NCI-H82 treated with DMSO at 0.1 percent for 48 hours (cell line): ENCODE data around the gene FANCC.

Source experiments
- DNase-seq: peaks from one replicate; lab custom pipeline; 2025; ENCODE audit not compliant: unreplicated experiment; lab: John Stamatoyannopoulos, UW

FANCC gene

DNA sequence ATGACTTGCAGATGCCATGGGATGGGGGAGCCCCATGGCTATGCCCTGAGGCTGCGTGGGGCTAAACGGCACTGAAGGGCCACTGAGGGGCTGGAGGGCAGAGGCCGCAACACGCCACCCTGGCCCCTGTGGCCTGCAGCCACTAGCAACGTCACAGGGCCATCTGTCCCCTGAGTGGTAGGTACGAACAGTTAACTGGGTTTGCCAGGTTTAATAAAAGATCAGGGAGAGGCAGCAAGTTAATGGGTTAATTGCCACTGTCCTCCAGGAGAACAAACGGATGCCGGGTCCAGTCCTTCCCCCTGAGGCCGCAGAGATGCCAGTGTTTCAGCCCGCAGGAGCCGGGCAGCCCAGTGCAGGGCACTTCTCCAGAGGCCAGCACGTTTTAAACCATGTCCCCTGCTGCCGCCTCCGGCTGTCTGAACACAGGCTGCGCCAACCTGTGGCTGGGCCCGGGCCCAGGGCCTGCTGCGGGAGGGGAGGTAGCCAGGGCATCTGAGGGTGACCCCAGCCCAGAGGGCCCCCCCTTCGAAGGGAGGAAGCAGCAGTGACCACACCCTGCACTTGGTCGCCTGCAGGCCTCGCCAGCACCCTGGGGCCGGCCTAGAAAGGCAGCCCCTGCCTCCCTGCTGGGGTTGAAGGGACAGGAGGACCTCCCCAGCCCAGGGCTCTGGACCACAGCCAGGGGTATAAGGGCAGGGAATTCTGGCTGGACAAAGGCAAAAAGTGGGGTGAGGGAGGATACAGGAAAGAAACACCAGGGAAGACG lies 227.3 kb downstream of the FANCC start:
- no peak for DNase-seq

DNA sequence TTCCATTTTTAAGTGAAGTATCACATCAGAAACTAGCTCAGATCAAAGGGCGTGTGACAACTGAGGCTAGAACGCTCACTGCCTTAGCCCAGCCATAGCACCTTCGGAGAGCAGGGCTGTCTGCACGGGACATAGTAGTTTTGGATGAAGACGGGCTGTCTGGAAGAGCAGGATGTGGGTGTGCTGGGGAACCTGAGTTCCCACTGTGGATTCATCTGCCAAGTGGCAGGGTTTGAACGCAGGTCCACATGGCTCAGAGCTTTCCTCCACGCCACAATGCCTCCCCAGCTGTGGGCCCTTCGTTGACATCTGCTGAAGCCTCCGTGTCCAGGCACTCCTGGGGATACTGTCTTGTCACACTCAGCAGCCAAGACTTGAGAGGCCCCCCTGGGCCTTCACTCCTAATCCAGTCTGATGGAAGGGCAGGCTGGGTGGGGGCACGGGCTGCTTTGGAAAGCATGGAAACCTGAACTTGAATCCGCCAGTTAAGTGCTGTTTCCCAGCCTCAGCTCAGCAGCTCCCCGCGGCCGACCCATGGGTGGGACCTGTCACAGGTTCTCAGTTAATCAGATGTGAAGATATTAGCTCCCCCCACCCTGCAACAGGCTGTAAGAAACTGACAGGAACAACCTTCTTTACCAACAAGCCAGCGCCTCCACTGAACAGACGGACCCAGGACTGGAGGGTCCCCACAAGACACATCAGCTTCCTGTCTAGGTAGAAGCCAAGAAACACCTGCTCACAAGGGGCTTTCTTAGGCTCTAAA lies 228.1 kb downstream of the FANCC start:
- no peak for DNase-seq

DNA sequence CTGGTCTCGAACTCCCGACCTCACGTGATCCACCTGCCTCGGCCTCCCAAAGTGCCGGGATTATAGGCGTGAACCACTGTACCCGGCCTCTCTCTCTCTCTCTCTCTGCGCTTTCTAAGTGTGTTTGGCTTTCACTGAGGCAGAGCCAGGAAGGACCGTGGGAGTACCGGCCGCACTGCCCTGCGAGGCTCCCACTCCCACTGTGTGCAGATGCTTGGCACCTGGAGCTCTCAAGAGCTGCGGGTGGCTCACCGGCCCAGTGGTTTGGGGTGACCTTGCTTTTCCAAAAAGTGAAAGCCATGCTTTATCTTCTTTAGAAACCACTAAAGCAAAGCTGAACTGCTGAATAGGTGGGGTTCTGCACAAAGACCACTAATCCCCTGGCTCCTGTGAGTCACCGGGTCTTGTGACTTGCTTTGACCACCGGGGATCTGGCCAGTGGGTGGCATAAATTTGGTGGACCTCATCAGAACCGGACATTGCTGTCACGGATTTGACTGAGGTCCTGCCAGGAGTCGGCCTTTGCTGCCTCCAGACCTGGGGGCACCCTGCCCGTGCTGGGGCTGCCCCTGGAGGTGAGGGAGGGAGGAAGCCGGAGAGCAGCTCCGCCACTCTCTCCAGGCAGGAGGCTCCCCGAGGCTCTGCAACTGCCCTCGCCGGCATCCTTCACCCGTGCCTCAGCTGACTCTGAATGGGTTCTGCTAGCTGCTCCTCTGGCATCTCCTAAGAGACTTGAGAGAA lies 228.9 kb downstream of the FANCC start:
- no peak for DNase-seq

DNA sequence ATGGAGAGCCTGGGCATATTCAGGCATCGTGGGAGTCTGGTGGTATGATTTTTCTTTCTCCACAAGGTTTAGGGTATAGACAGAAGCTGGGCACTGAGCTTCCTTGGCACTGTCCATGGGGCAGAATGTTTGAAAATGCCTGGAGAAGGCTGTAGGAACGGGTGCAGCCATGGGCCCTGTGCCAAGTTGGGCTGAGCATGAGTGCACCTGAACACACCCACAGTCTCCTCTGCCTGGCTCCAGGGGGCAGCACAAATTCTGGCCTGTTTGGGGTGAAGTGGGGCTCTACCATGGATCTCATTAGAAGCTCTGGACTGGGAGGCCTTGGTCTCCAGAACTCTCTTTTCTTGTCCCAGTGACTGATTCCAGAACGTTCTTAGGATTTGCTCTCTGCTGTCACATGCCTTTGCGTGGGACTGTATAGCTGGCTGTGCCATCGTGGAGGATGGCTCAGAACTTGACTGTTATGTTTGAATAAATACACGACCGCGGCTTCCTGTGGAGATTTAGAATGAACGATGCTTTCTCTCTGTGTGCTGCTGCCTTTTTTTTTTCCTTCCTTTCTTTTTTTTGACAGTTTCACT lies 229.8 kb downstream of the FANCC start:
- no peak for DNase-seq

DNA sequence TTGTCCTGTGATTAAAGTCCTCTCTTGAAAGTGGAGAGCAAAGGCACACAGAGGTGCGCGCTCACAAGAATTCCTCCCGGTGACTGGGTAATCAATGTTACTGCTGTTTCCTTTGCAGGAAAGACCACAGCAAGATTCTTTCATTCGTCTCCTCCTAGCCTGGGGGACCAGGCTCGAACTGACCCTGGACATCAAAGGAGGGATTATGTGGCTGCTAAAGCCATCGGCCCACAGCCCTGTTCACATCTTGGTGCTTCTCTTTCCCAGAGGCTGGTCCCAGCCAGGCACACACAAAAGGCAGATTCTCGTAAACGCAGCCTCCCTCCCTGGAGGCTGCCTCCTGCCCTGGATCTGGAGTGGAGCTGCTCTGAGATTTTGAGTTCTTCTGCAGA lies 230.9 kb downstream of the FANCC start:
- no peak for DNase-seq

DNA sequence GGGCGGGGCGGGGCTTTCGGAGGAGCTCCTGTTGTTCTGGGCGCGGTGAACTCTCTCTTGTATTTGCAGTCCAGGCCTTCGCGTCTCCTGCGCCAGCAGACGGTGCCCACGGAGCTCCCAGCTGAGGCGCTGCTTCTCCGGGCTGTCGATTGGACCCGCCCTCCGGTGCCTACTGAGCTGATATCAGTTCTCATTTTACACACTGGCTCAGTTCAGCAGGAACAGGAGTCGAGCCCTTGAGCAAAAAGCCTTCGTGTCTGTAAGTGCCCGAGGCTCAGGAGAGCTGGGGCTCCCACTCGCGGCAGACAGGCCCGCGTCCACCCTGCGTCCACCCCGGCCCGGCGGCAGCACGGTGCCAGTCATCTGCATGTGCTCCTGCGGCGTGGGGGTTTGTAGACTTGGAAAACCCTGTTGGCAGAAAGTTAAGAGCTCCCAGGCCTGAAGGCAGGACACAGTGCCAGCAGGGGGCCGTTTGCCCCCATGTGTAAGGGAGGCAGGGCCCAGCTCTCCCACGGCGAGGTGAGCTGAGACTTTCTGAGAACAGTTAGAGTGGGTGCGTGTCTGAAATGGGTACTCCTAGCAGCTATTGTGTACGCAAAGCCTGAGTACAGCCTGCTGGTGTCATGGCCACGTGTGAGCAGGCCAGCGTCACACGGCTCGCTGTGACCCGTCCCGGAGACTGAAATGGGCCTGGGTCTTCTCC lies 231.5 kb downstream of the FANCC start:
- no peak for DNase-seq

DNA sequence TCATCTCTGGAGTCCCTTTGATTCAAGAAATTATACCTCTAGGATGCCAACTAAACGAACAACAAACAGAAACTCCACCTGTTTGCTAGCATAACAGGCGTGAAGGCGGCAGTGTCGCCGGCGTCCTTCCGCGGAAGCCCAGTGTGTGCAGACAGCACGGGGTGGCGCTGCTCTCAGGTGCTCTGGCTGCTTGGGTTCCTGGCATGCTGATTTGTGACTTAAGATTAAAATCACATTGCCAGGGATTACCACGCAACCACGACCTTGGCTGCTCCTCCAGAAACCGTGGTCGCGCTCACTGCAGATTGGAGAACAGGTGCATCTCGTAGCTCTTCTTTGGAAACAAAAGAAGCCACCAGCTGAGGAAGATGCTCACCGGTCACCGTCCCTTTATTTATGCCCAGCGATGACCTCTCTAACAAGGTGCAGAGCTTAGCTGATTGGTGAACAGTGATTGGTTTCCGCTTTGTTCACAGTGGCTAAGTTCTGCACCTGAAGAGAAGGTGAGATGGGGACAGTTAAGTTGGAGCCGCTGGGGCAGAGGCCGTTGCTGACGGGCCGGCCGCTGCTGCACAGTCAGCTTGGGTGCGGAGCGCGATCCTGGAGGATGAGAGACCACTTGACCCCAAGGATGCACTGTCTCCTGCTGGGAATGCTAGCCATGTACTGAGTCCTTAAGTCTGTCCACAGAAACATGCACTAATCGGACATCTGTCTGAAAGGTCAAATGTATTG lies 232.3 kb downstream of the FANCC start:
- DNase-seq: no peak

DNA sequence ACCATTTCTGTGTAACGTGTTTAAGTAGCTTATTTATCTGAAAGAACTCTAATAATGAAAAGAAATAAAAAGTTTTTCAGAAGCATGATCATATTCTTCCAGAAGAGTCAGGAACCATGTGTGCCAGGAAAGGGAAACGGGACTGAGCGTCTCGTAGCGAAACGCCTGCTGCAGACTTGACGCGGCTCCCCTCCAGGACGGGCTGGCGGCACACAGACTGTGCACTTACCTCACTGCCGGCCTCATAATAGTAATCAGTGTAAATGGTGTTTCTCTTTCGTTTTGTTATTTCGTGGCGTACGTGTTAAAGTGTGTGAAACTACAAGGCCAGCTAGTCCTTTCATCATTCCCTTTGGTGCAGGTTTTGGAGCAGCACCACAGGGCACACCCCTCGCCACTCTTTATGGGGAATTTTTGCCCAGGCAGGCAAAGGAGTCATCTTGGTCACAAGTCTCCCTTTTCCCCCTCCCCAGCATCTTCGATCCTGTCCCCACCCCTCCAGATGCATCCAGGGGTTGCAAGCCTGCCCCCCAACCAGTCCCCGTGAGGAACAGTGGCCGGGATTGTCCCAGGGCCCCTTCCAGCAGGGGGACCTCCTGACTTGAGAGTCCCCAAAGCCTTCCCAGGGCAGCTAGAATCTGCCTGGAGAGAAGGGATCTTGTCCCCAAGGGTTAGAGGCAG lies 233.1 kb downstream of the FANCC start:
- DNase-seq: no peak

DNA sequence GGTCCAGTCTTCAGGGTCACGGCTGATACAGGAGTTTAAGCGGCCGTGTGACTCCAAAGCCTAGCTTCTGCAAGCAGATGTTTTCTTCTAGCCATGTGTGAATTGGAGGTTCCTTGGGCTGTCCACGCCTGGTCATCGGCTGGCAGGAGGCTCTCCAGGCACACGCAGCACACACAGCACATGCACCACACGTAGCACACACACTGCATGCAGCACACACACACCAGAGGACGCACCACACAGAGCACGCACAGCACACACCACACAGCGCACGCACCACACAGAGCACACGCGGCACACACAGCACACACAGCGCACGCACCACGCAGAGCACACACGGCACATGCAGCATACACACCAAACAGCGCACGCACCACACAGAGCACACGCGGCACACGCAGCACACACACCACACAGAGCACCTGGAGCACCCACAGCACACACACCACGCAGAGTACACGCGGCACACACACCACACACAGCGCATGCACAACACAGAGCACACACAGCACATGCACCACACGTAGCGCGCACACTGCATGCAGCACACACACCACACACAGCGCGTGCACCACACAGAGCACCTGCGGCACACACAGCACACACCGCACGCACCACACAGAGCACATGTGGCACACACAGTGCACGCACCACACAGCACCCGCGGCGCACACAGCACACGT lies 234.3 kb downstream of the FANCC start:
- DNase-seq: no peak

DNA sequence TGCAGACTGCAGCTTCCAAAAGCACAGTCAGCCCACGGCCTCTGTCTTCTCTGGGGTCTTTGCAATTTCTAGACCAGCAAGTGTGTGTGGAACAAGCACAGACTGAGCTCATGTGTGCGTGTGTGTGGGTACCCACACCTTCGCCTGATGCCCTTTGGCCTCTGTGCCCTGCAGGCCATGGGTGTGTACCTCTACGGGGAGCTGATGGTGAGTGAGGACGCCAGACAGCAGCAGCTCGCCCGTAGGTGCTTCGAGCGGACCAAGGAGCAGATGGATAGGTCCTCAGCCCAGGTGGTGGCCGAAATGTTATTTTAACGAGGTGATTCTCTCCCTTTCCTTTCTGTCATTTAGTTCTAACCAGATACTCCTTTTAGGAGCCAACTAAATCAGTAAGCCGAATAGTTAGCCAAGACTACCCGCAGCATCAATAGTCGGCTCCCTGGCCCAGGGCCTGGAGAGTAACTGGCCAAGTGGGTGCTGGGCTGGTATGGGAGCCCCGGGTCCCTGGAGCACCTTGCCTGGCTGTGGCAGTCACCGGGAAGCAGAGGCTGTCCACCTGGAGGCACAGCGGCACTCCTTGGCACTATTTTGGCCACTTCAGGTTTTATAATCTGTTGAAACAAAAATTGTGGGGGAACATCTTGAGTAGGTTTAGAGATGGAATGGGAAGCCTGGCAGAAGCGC lies 235.0 kb downstream of the FANCC start:
- DNase-seq: no peak

DNA sequence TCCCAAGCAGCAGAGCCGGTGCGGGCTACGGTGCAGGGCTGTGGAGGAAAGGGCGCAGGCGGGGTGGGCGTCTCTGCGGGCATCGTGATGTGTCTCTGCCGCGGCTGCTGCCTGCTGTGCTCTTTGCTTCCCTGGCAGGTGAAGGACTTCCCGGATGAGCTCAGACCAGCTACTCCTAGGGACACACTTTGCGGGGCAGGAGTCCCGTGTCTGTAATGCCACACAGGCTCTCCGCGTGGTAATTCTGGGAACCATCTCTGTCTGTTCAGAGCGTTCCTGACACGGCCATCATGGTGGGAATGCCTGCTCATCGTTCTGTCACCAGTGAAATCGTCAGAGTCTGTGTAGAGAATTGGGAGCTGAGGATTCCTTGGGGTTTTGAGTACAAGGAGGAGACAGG lies 235.5 kb downstream of the FANCC start:
- no peak for DNase-seq

DNA sequence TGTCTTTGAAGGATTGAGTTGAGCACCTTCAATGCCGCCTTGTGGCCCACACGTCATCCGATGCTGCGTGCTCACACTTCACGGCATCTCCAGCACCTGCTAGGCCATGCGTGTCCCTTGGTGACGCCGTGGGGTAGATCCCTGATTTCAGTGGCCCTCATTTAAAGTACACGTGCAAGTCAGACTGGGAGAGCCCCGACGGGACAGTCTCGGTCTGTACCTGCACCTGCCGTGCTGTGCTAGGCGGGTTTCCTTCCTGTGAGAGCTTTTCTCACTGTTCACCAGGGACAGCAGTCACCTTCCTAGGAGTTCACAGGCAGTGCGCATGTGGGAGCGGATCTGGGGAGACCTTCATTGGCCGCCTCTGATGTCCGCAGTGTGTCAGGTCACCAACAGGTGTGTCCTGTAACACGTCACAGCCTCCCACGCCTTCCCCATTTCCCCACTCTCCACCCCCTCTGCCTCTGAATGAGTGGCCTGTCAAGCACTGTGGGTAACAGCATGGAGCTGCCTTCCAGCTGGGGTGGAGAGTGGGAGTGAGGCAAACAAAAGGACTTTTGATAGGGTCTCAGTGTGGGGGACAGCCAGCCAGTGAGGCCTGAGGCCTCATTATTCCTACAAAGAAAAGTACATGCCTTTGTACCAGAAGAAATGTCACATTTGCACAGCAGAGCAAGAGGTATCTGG lies 236.4 kb downstream of the FANCC start:
- no peak for DNase-seq

DNA sequence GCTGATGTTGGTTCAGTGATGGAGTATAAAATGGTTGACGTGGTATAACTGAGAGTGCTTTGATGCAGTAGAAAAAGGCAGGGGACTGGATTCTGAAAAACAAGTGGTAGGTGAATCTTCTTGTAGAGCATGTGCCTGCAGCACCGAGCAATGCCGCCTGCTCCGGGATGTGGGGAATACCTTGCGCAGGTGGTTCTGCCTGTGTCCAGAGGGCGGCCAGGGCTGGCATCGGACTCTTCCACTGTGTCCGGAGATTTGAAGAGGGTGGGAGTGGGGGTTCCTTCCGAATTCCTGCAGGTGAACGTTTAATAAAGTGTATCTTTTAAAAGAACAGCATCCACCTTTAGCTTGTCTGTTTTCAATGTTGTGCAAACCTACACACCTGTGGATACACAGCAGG lies 238.0 kb downstream of the FANCC start:
- no peak for DNase-seq

DNA sequence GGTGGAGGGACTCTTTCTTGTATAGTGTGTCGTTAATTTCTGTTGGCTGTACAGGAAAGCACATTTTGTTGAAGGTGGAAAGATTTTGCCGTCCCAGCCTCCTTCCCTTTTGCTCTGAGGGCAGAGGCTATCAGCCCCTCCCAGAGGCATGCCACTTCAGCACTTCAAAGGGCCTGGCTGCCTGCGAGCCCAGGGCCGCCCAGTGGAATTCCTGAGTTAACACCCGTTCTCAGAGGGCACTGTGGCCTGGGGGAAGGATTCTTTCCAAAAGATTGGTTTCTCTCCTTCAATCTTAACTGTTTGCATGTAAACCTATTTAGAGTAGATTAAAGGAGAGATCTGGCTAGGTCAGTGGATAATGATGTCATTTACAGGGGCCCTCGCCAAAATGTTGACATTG lies 238.6 kb downstream of the FANCC start:
- DNase-seq: no peak

DNA sequence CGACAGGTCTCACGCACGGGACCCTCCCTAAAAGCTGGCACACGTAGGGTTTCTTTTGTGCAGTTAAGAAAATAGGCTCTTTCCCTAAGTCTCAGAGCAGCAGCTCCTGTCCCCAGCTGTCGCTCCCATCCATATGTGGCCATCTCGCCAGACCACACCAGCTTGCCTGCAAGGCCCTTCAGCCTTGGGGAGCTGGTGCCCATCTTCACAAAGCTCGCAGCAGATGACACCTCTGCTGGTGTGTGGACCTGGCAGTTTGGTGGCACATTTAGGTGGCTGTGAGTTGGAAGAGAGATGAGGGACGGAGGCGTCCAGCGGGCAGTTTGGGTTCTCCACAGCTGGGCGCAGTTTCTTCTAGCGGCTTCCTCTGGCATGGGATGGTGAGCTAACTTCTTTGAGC lies 239.0 kb downstream of the FANCC start:
- no peak for DNase-seq

DNA sequence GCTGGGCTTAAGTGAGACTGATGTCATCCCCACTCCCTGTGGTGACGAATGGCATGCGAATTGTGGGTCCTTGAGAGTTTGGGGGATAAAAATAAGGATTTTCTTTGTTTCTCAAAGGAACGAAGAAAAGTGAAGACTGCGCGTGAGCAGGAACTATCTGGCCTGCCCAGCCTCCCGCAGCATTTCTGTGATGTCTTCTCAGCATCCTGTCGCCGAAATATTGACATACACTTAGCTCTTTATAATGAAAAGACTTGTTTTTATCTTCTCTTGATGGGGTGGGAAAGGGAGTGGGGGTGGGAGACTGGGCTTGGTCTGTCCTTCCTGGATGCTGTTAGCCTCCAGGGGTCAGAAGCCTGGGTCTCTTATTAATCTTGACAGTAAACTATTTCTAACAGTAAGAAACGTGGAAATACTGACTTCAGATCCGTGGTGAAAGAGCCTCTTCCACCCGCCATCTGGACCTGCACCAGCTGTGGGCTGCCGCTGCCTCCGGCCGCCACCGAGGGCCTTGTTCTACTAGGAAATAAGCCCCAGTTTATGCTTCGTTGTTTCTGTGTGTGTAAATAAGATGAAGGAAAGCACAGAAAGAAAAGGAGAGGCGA lies 239.6 kb downstream of the FANCC start:
- DNase-seq: no peak

DNA sequence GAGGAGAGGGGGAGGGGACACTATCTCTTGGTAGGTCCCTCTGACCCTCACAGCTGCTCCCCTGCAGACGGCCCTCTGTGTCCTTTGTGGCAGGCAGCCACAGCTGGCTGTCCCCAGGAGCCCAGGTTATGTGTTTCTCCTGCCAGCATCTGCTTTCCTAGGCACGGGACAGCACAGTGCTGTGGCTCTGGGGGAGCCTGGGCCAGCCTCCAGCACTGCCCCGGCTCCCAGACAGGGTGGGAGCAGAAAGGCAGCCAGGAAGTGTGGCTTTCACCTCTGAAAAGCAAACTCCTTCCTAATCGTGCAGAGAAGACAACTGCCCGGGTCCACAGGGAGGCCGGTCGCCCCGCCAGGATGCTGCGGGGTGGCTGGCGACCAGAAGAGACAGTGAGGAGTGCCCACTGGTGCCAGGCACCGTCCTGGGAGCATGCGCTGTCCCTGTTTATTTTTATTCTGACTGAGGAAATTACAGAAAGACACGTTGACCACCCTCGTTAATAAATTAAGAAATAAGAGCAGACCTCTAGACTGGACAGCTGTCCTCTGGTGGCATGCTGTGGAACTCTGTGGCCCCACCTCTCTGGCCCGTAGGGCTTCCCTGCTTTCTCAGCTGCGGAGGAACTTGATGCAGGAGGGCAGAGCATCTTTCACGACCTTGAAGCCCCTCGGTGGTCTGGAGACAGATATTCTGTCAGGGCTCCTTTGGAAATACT lies 240.3 kb downstream of the FANCC start:
- no peak for DNase-seq
